SK-N-MC (cell line): ENCODE data around the gene GSTA3.

Experiments used
- EZH2 ChIP-seq: fragments of 200-600 bp; sonication (generic); IDR thresholded peaks from one replicate; pipeline ENCODE4 v1.6.1; 2017; ENCODE audit warnings: antibody characterized with exemption
- POLR2AphosphoS5 ChIP-seq: IDR thresholded peaks from 2 replicates; pipeline ENCODE4 v1.6.1; 2012; ENCODE audit warnings: mild to moderate bottlenecking, low read depth, low read length, borderline replicate concordance

DNA sequence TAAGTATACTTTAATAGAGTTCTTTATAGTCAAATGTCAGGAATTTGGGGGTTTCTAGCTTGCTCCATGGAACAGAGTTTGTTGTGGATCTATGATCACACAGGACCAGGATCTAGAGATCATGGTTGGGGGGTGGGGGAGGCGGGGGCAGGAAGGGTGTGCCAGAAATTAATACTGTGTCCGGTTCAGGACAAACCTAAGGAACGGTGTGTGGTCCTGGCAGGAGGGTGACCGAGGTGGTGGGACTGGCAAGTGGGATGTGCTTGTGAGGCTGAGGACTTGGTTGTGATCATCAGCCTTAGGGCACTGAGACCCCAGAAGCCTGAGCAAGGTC, 27.9 kb downstream of the GSTA3 start:
- TF ChIP-seq EZH2 (no peak), POLR2AphosphoS5 (no peak)
